IPS-NIHi7 (cell line): ENCODE results near the gene GNAI1.
"Not testable (repeated sequence)": the region's sequence is repeated elsewhere in the genome, so short reads cannot be mapped to it uniquely, and the experiment has no call there.

Experiments used
- DNase-seq: peaks from one replicate; pipeline ENCODE4 v3.0.0; 2012; ENCODE audit warnings: mixed read lengths; ENCODE audit errors: extremely low spot score

The GNAI1 gene

DNA sequence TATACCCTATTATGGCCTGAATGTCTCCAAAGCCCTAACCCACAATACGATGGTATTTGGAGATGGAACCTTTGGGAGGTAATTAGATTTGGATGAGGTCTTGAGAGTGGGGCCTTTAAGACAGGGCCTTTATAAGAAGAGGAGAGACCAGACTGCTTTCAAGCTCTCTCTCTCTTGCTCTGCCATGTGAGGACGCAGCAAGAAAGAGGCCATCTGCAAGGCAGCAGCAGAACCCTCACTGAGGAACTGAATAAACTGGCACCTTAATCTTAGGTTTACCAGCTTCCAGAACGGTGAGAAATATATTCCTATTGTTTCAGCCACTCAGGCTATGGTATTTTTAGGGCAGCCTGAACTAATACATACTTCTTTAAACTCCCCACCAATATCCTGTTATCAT is 2.0 kb upstream of the GNAI1 start:
- no peak for DNase-seq

GRCh38 chr7:80133361-80134114 is 1.1 kb upstream of the GNAI1 start:
- DNase-seq = peak; percentile 14

DNA sequence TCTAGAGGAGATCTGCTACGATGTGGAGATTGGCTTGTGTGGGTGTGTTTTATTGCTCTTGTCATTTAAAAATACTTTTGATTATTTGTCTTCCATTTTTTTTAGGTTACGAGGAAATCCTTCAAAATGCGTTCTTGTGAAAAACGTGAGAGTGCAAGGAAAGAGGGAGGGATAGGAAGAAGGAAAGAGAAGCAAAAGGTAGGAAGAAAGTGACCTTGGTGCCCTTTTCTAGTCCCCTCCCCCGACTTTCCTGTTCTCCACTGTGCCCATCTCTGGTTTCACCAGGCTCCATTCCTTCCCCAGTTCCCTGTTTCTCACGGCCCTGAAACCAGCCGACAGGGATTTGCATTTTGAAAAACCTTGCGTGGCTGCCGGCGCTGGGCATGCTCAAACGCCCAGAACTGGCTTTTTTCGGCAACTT is 506 bp upstream of the GNAI1 start:
- DNase-seq = peak; percentile 26

GRCh38 chr7:80135309-80136104 is 876 bp downstream of the GNAI1 start:
- no peak for DNase-seq

- DNase-seq = no peak
Measured at GRCh38 chr7:80136261-80137055, 1.8 kb downstream of the GNAI1 start.

DNA sequence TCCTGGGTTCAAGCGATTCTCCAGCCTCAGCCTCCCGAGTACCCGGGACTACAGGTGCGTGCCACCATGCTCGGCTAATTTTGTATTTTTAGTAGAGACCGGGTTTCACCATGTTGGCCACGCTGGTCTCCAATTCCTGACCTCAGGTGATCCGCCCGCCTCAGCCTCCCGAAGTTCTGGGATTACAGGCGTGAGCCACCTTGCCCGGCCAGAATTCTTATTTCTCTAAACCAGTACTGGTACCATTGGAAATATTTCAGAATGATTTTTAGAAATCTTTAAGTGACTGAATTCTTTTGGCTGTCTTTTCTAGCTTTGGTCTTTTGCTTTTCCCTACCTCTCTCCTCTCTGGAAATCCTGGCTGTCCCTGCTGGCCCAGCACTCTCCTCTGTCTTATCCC is 2.8 kb downstream of the GNAI1 start:
- no peak for DNase-seq

DNA sequence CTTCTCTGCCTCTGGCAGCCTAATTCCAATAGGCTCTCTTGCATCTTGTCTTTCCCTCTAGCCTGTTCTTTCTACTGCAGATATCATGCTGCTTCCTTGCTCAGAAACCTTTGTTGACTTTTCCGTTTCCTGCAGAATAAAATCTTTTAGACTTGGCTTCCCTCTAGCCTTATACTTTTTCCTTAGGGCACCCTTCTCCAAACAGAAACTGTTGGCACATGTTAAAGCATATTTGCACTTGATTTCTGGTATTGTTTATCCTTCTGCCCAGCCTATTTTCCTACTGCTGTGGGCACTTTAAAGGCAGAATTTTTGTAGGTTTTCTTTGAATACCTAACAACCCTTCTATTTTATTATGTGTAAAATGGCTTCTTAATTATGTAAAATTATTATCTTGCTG is 4.6 kb downstream of the GNAI1 start:
- DNase-seq = no peak

DNA sequence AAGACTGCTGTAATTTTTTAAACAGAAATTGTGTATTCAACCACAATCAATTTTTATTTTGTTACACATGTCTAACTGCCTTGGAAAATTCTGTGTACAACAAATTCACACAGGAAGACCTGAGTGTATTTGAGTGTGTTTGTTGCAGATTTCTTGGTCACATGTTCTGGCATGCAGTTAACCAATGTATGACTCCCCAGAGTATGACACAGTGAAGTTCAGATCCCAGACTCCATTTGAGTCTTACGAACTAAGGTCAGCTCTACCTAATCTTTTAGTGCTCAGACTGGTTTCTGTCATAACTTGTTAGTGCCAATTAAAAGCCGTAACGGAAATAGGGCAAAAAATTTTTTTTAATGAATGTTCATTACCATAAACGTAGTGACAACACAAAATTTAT is 5.8 kb downstream of the GNAI1 start:
- no peak for DNase-seq

DNA sequence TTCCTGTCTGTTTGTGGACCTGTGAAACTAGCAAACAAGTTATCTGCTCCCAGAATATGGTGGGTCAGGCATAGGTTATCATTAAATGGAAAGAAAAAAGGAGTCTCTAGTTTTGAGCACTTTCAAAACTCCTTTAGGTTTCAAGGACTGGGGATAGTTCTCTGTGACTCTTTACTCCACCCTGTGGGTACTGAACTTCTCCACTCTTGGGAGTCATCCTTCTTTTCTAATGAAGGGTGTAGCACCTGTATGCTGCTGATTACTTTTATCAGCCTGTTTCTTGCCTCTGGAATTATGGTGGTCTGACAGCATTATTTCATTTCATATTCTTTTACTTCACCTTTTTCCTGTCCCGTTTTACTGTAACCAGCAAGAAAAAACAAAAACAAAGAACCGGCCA is 6.7 kb downstream of the GNAI1 start:
- DNase-seq = no peak

DNA sequence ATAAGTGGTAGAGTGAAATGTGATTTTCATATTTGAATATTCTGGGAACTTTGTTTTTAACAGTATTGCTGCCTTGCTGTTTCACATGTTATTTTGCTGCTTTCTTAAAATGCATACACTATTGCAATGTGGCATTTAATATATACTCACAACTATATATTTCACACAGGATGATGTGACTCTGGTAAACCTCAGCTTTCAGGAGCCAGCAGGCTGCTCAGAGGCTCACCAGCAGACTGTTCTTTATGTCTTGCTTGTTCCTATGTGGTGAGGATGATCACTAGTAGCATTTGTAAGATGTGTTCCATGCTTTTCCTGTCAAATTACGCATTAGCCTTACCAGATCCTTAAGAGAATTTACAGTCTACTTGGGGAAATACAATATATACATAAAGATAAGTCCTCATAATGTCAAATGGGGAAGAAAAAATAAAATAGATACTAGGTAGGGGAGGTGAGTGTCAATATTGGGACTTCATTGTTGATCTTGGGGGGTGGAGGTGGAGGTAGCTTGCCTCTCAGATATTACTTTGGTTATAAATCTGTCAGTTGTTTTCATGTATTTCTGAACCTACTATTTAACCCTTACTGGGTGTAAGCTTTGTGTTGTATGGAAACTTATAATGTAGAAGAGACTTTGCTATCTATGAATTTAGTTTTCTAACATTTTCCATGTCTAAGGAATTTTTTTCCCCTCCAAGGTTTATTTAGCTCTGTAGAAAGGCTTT is 8.4 kb downstream of the GNAI1 start:
- DNase-seq = no peak

DNA sequence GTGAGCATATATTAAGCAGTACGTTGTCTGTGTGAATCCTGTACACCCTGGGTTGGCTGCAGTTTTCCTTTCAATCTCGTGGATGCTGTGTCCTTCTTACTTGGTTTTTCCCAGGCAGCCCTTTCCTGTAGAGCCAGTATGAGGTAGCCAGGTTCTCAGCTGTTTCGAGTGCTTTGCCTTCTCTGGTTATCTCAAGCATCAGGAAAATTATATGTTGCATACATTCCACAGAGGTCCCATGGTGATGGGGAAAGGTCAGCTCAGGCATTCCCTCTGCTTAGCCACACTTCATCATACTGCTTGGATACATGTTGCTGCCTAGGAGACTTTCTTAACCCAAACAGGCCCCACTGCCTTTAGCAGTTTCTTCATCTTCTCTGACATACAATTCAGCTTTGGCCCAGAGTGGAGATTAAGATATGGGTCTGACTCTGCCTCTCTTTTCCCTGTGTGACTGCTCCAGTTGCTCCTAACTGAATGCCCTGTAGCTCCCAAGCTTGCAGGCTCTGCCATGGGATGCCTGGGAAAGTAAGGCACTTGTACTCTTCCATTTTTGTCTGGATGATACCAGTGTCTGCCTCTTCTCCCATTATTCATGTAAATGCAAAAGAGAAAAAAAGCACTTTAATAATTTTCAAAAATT is 11.3 kb downstream of the GNAI1 start:
- DNase-seq = no peak

- DNase-seq = no peak
Measured at GRCh38 chr7:80146545-80147182, 12.0 kb downstream of the GNAI1 start.

DNA sequence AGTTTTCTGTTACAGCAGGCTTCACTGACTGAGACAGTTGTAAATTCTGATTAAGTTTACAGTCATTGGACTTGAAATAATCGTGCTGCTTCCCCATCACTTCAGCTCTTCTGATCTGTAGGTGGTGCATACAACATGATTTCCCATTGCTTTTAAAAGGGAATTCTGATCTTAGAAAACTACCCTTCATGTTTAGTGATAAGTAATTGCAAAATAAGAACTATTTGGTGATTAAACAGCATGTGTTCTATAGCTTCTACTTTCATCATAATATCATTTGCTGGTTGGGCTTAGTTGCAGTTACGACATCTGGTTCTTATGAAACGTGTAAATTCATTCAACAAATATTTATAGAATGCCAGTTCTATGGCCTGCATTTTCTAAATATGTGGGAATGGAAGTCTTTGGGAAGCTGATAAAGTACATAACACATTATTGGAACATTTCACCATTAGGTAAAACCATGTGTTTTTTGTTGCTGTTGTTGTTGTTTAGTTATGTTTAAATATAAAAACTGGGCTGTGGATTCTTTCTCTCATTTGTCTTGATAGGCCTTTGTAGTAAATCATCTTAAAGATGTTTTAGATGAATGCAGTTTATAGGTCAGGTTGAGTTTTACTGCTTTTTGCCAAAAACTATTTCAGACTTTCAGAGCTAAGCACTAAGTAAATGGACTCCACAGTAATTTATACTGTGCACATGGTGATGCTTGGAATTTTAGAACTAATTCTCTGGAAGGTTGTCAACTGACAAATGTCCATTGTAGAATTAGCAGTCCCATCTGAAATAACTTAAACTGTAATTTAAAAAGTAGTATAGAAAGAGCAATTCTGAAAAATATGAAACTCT is 13.1 kb downstream of the GNAI1 start:
- DNase-seq = no peak

DNA sequence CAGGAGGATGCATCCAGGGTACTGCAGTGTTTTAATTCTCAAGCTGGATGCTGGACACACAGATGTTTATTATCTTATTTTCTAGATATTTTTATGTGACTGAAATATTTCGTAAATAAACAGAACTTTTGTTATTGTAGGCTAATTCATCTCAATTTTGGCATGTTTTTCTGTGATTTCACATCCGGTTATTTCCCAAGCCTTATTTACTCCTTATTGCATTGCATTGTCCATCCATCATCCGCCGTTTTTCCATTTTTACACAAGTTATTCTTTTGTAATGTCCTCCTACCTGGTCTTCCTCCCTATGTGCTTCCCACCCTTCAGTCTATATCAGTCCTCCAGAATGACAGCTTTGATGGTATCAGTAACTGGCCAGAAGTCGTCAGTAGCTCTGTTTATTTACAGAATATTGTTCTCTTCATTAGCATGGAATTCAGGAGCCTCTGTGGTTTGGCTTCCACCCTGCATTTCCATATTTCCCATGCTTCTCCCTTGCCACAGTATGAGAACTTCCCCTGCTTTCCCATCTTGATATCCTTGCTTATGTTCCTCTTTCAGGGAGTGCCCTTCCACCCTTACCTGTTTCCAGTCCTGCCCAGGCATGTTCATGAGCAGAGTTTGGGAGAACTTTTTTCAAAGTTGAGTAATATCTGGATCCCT is 16.1 kb downstream of the GNAI1 start:
- DNase-seq = no peak

DNA sequence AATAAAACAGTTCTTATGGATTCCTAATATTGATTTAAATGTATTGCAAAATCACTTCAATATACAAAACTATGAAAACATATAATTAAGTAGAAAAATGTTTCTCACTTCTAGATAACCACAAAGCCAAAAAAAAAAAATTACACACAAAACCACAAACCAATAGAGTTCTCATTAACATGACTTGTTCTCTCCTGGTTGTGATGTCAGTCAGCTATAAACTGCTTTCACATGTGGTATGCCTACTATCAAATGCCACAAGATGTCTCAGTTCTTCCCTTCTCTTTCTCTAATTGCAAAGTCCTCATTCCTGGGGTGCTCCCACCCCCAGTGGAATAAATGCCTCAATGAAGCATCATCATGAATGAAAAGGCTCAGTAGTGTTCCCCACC is 16.6 kb downstream of the GNAI1 start:
- DNase-seq = no peak

GRCh38 chr7:80153446-80153845 is 18.8 kb downstream of the GNAI1 start:
- no peak for DNase-seq

- DNase-seq = no peak
Measured at GRCh38 chr7:80154656-80155333, 20.2 kb downstream of the GNAI1 start.

DNA sequence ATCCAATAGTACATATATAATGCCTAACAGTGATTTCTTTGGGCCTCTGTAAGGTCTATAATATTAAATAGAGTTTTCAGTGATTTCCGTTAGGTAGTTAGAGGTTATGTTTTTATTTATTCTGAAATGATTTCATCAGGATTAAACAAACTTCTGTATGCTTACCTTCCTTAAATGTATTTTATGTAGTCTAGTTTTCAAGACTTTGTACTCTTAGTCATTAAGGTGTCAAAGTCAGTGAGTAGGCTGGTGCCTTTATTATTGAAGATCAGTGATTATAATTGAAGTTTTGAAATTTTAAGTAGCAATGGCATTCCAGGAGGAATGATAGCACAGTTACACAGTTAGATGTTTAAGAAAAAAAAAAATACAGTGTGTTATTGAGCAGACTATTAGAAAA is 20.7 kb downstream of the GNAI1 start:
- no peak for DNase-seq

DNA sequence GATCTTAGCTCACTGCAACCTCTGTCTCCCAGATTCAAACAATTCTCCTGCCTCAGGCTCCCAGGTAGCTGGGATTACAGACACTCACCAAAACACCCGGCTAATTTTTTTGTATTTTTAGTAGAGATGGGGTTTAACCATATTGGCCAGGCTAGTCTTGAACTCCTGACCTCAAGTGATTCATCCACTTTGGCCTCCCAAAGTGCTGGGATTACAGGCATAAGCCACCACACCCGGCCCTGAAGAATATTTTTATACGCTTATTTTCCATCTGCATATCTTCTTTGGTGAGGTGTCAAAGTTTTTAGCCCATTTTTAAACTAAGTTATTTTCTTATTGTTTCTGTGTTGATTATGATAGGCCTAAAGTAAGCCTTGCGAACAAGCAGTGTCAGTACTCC is 23.1 kb downstream of the GNAI1 start:
- DNase-seq = not testable (repeated sequence)
